ENCODE data around the gene CLIC5.

- TF ChIP-seq CTCF (IDR thresholded peaks at IDR 0.05) (no peak), POLR2A (IDR thresholded peaks at IDR 0.05) (no peak)
These were observed 41.4 kb upstream of the CLIC5 start for GRCh38 chr6:46056906-46057529.

Data from testis (tissue), 2 donors.